ENCODE measurements around the gene PLPPR3. TPM values are rescaled to one million over a fixed set of nuclear protein-coding genes. Genes with fewer than 3 reads are reported as not detected.

Gene PLPPR3
- total RNA-seq, 2 donors from 2014 or later = 110 to 111 TPM

DNA sequence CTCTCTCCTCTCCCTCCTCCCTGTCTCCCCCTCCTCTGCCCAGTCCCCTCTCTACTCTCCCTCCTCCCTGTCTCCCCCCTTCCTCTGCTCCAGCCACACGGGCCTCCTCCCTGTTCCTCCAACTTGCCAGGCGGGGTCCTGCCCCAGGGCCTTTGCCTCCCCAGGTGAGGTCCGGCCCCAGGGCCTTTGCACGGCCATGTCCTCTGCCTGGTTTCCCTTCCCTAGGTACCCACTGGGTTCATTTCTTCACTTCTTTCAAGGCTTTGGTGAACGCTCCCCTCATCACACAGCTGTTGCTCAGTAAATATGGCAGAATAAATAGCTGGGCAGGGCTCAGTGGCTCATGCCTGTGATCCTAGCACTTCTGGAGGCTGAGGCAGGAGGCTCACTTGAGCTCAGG is 49.7 kb downstream of the PLPPR3 start:
- no peak for DNase-seq
- Histone ChIP-seq H3K9me3 (ENCODE audit: control insufficient read depth, low read length) (no peaks in the 10 kb centered on the region), H3K4me3 (ENCODE audit: low read length) (no peak overlapping the region), H3K27me3 (ENCODE audit: control insufficient read depth, insufficient read depth, low read length, poor library complexity, severe bottlenecking) (no peaks in the 10 kb centered on the region), H3K9ac (ENCODE audit: extremely low read depth, low read length, poor library complexity, severe bottlenecking) (no peak overlapping the region), H3K4me1 (ENCODE audit: control insufficient read depth, insufficient read depth, low read length) (no peaks in the 10 kb centered on the region), H3K36me3 (ENCODE audit: control insufficient read depth, insufficient read depth, low read length) (no peaks in the 10 kb centered on the region), H3K27ac (ENCODE audit: low read depth, low read length) (no peak overlapping the region)
- Mint-ChIP-seq H3K4me1 (no peaks in the 10 kb centered on the region), H3K27ac (no peak overlapping the region), H3K27me3 (ENCODE audit: insufficient read depth) (no peaks in the 10 kb centered on the region), H3K36me3 (ENCODE audit: low read depth) (no peaks in the 10 kb centered on the region), H3K4me3 (no peak overlapping the region), H3K9me3 (no peaks in the 10 kb centered on the region)
- 85% methylated on average over 5 of the region's 5 CpGs; no CpG with 5 or more reads in 1 of the 2 experiments for WGBS, 2 experiments (ENCODE audit: insufficient coverage in 1 of 2, insufficient read length in 1 of 2)
- TF ChIP-seq CTCF (conservative IDR thresholded peaks at IDR 0.05) = no peak

GRCh38 chr19:771332-771785 is 50.4 kb downstream of the PLPPR3 start:
- Mint-ChIP-seq H3K27ac (no peak overlapping the region), H3K9me3 (no peaks in the 10 kb centered on the region), H3K27me3 (ENCODE audit: insufficient read depth) (no peaks in the 10 kb centered on the region), H3K4me1 (no peaks in the 10 kb centered on the region), H3K36me3 (ENCODE audit: low read depth) (no peaks in the 10 kb centered on the region), H3K4me3 (no peak overlapping the region)
- H3K27ac ChIP-seq (ENCODE audit: low read depth, low read length) = no peak overlapping the region
- H3K27me3 ChIP-seq (ENCODE audit: control insufficient read depth, insufficient read depth, low read length, poor library complexity, severe bottlenecking) = no peaks in the 10 kb centered on the region
- no peak overlapping the region for H3K4me3 ChIP-seq (ENCODE audit: low read length)
- peak; percentile 76 for TF ChIP-seq CTCF (conservative IDR thresholded peaks at IDR 0.05)
- peak; percentile 66 for DNase-seq
- H3K36me3 ChIP-seq (ENCODE audit: control insufficient read depth, insufficient read depth, low read length) = no peaks in the 10 kb centered on the region
- H3K9me3 ChIP-seq (ENCODE audit: control insufficient read depth, low read length) = no peaks in the 10 kb centered on the region
- no peaks in the 10 kb centered on the region for H3K4me1 ChIP-seq (ENCODE audit: control insufficient read depth, insufficient read depth, low read length)
- H3K9ac ChIP-seq (ENCODE audit: extremely low read depth, low read length, poor library complexity, severe bottlenecking) = no peak overlapping the region
- 74 to 80% methylated on average over 4 to 5 of the region's 6 CpGs for WGBS, 2 experiments (ENCODE audit: insufficient coverage in 1 of 2, insufficient read length in 1 of 2)

DNA sequence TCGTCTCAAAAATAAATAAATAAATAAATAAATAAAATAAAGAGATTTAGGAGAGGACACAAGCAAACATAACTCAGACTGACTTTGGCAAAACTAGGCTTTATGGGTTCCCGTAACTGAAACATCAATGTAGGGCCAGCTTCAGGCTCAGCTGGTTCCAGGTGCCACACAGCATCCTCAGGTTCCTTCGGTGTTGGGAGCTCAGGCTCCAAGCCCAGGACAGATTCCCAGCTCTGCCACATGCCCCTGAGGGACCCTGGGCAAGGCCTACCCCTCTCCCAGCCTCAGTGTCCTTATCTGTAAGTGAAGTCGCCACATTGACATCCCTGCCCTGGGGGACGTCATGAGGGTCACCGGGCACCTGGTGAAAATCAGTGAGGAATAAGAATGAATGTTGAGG is 52.1 kb downstream of the PLPPR3 start:
- H3K4me1 ChIP-seq (ENCODE audit: control insufficient read depth, insufficient read depth, low read length) = no peaks in the 10 kb centered on the region
- H3K27ac ChIP-seq (ENCODE audit: low read depth, low read length) = no peak overlapping the region
- no peak for DNase-seq
- no peak overlapping the region for H3K9ac ChIP-seq (ENCODE audit: extremely low read depth, low read length, poor library complexity, severe bottlenecking)
- Mint-ChIP-seq H3K4me1 (no peaks in the 10 kb centered on the region), H3K36me3 (ENCODE audit: low read depth) (no peaks in the 10 kb centered on the region), H3K27me3 (ENCODE audit: insufficient read depth) (no peaks in the 10 kb centered on the region), H3K27ac (no peak overlapping the region), H3K9me3 (no peaks in the 10 kb centered on the region), H3K4me3 (no peak overlapping the region)
- H3K4me3 ChIP-seq (ENCODE audit: low read length) = no peak overlapping the region
- 94 to 100% methylated on average over 1 to 5 of the region's 6 CpGs for WGBS, 2 experiments (ENCODE audit: insufficient coverage in 1 of 2, insufficient read length in 1 of 2)
- no peaks in the 10 kb centered on the region for H3K27me3 ChIP-seq (ENCODE audit: control insufficient read depth, insufficient read depth, low read length, poor library complexity, severe bottlenecking)
- TF ChIP-seq CTCF (conservative IDR thresholded peaks at IDR 0.05) = no peak
- H3K36me3 ChIP-seq (ENCODE audit: control insufficient read depth, insufficient read depth, low read length) = no peaks in the 10 kb centered on the region
- no peaks in the 10 kb centered on the region for H3K9me3 ChIP-seq (ENCODE audit: control insufficient read depth, low read length)
